GM12878 (cell line): ENCODE measurements around the gene NT5DC3. TPM values are rescaled to one million over a fixed set of nuclear protein-coding genes. Genes with fewer than 3 reads are reported as not detected.

ENCODE experiments used
- ATAC-seq: fragments of 200-7000 bp; cut with Tn5 transposase; 3 replicates; pipeline ENCODE4 v1.9.1; 2020; ENCODE audit warnings: mild to moderate bottlenecking, moderate library complexity
- BruUV-seq: library from RNA; stranded (reverse); fragments of 400-500 nt; replicated peaks from 2 replicates; lab custom pipeline; 2021; lab: Mats Ljungman, UMichigan
- CTCF ChIA-PET: fragments of 300-600 bp; sonication (Branson Sonifier 250); formaldehyde crosslinking; extraction: SDS; loops from one replicate; lab custom pipeline; 2021; ENCODE audit warnings: inconsistent platforms; lab: Yijun Ruan, JAX
- POLR2A ChIA-PET: fragments of 350-600 bp; formaldehyde crosslinking; extraction: SDS; loops from one replicate; lab custom pipeline; 2021; ENCODE audit warnings: inconsistent platforms; lab: Charles Lee
- RAD21 ChIA-PET: fragments of 300-600 bp; sonication (Branson Sonifier 250); formaldehyde crosslinking; loops from one replicate; lab custom pipeline; 2023; ENCODE audit warnings: antibody characterized with exemption; ENCODE audit not compliant: unreplicated experiment; lab: Charles Lee
- SMC1A ChIA-PET: fragments of 300-600 bp; sonication (Branson Sonifier 250); formaldehyde crosslinking; loops from one replicate; lab custom pipeline; 2023; ENCODE audit not compliant: unreplicated experiment, uncharacterized antibody; lab: Charles Lee
- DNase-seq: peaks from one replicate; pipeline ENCODE4 v3.0.0-alpha.2; 2011; ENCODE audit warnings: low read depth, low spot score
- FAIRE-seq: peaks from 3 replicates; lab custom pipeline; 2011; peaks lifted over from hg19 to GRCh38; lab: Jason Lieb, UNC
- H2AFZ ChIP-seq: 2 replicates; pipeline ENCODE4 v1.6.0; 2011; ENCODE audit warnings: low read depth, low read length, control low read depth; ENCODE audit not compliant: control insufficient read depth
- H3K27ac ChIP-seq: 2 replicates; pipeline ENCODE4 v1.5.1; 2011; ENCODE audit warnings: control low read depth; ENCODE audit not compliant: control insufficient read depth, insufficient read depth
- H3K27me3 ChIP-seq, 2 experiments: replicated peaks in 1 of 2; 2 replicates each; pipeline versions ENCODE4 v1.6.0 to v1.6.1; 2011; ENCODE audit warnings: low read length in 1 of 2; ENCODE audit not compliant: control insufficient read depth in 2 of 2, insufficient read depth in 2 of 2
- H3K36me3 ChIP-seq, 2 experiments: 2 replicates each; pipeline ENCODE4 v1.5.1; 2011; ENCODE audit warnings: low read length in 1 of 2; ENCODE audit not compliant: control insufficient read depth in 2 of 2, insufficient read depth in 2 of 2
- H3K4me1 ChIP-seq: 2 replicates; pipeline ENCODE4 v1.6.1; 2011; ENCODE audit warnings: mild to moderate bottlenecking, low read length, moderate library complexity, mixed read lengths; ENCODE audit not compliant: control insufficient read depth, insufficient read depth
- H3K4me2 ChIP-seq: 2 replicates; pipeline ENCODE4 v1.6.0; 2011; ENCODE audit warnings: control low read depth; ENCODE audit not compliant: control insufficient read depth, insufficient read depth
- H3K4me3 ChIP-seq: fragments of 200-600 bp; sonication (generic); 2 replicates; pipeline ENCODE4 v1.5.1; 2016
- H3K79me2 ChIP-seq: 2 replicates; pipeline ENCODE4 v1.6.0; 2011; ENCODE audit warnings: low read length; ENCODE audit not compliant: control insufficient read depth, insufficient read depth
- H3K9ac ChIP-seq: 2 replicates; pipeline ENCODE4 v1.8.0; 2011; ENCODE audit warnings: low read length, control low read depth, mixed read lengths; ENCODE audit not compliant: control insufficient read depth, insufficient read depth
- H3K9me3 ChIP-seq: replicated peaks from 3 replicates; pipeline ENCODE4 v1.5.1; 2011; ENCODE audit warnings: mild to moderate bottlenecking, low read length; ENCODE audit not compliant: control insufficient read depth, insufficient read depth
- H4K20me1 ChIP-seq: 2 replicates; pipeline ENCODE4 v1.6.0; 2011; ENCODE audit not compliant: control insufficient read depth, insufficient read depth
- MTA2 ChIP-seq: fragments of 450-650 bp; IDR thresholded peaks from 2 replicates; pipeline ENCODE4 v1.6.1; 2016; ENCODE audit warnings: low read depth, mild to moderate bottlenecking, moderate library complexity
- RUNX3 ChIP-seq: IDR thresholded peaks from 2 replicates; pipeline ENCODE4 v1.6.1; 2012; ENCODE audit warnings: low read length, inconsistent platforms
- SREBF2 ChIP-seq: IDR thresholded peaks from 2 replicates; pipeline ENCODE4 v1.6.1; 2012; ENCODE audit warnings: mild to moderate bottlenecking, low read length
- SUPT20H ChIP-seq: IDR thresholded peaks from 2 replicates; pipeline ENCODE4 v1.6.1; 2011; ENCODE audit warnings: low read depth, mild to moderate bottlenecking, low read length, moderate library complexity, borderline replicate concordance; ENCODE audit not compliant: control insufficient read depth
- TAF1 ChIP-seq: IDR thresholded peaks from 2 replicates; pipeline ENCODE4 v1.6.1; 2011; ENCODE audit warnings: mild to moderate bottlenecking, low read depth, low read length, borderline replicate concordance
- ZNF217 ChIP-seq: fragments of 450-650 bp; IDR thresholded peaks from 2 replicates; pipeline ENCODE4 v1.6.1; 2017; ENCODE audit warnings: antibody characterized with exemption, mild to moderate bottlenecking
- WGBS: methylation state at CpG from one replicate; pipeline ENCODE4 v1.1.6; 2016; ENCODE audit warnings: low lambda C conversion rate; ENCODE audit not compliant: insufficient replicate concordance, insufficient coverage; ENCODE audit errors: missing lambda C conversion rate; 5-methylcytosine and 5-hydroxymethylcytosine counted together
- in situ Hi-C: fragments of 300-500 bp; cut with MboI; formaldehyde crosslinking; loops from 9 replicates; pipeline ENCODE4 v1.14.3; 2018; ENCODE audit warnings: mixed read lengths
- intact Hi-C: fragments of 100-400 bp; cut with micrococcal nuclease; formaldehyde crosslinking; loops from one replicate; pipeline ENCODE4 v1.14.2; 2022; ENCODE audit not compliant: unreplicated experiment
- polyA plus RNA-seq, 11 experiments: library from polyadenylated mRNA; depleted of rRNA in 4 of 11; unstranded in 6 of 11; stranded (reverse) in 5 of 11; fragments of >200 nt; fragmentation: Nextera tagmentation in 4 of 11; fragmentation: Illumina TruSeq in 1 of 11; extraction: Ambion mirVana in 4 of 11; extraction: Trizol in 1 of 11; gene quantifications; 1 replicate in 1 of 11; 2 replicates in 10 of 11; pipeline versions ENCODE4 v1.2.1 to v1.2.3, GENCODE V29; 2011 to 2016; ENCODE audit warnings: inconsistent platforms in 2 of 11, missing spikeins in 2 of 11, low read depth in 1 of 11
- total RNA-seq, 4 experiments: library from RNA; depleted of rRNA in 3 of 4; stranded (reverse); fragments of >200 nt in 3 of 4; fragmentation: Illumina TruSeq in 1 of 4; extraction: Trizol in 1 of 4; gene quantifications; 2 replicates each; pipeline versions ENCODE4 v1.2.1 to v1.2.3, GENCODE V29; 2013 to 2021
- TF ChIP-seq, protein P1 (sequence below): IDR thresholded peaks from 2 replicates; pipeline ENCODE4 v1.6.1; 2012; ENCODE audit warnings: improper control_type of control experiment, low read depth, low read length; ENCODE audit not compliant: insufficient replicate concordance
- TF ChIP-seq, protein P2 (sequence below): fragments of 450-650 bp; conservative IDR thresholded peaks from 2 replicates; pipeline ENCODE4 v1.6.1; 2017; ENCODE audit warnings: mild to moderate bottlenecking, moderate library complexity

The NT5DC3 gene
- total and polyA plus RNA-seq, 10 of the 15 experiments (the other 5 are each of a cell fraction or from before 2014, with no cell fraction given): 2.0 to 12.4 (median 5.9) TPM

DNA sequence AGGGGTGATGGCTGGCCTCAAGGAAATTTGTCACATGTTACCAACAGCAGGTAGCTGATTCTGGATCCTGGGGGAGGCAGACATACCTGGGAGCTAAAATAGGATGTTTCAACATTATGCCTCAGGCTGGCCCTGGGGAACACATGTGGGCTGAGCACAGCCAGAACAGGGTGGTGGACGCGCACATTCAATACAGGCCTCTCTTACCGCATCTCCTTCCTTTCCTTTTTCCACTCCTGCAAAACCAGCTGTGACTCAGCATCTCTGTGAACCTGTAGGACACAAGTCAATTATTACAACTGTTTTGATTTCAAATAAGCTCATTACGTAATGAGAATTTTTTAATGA, 61.0 kb downstream of the NT5DC3 start:
- TF ChIP-seq TAF1: no peak
- TF ChIP-seq, protein P1, sequence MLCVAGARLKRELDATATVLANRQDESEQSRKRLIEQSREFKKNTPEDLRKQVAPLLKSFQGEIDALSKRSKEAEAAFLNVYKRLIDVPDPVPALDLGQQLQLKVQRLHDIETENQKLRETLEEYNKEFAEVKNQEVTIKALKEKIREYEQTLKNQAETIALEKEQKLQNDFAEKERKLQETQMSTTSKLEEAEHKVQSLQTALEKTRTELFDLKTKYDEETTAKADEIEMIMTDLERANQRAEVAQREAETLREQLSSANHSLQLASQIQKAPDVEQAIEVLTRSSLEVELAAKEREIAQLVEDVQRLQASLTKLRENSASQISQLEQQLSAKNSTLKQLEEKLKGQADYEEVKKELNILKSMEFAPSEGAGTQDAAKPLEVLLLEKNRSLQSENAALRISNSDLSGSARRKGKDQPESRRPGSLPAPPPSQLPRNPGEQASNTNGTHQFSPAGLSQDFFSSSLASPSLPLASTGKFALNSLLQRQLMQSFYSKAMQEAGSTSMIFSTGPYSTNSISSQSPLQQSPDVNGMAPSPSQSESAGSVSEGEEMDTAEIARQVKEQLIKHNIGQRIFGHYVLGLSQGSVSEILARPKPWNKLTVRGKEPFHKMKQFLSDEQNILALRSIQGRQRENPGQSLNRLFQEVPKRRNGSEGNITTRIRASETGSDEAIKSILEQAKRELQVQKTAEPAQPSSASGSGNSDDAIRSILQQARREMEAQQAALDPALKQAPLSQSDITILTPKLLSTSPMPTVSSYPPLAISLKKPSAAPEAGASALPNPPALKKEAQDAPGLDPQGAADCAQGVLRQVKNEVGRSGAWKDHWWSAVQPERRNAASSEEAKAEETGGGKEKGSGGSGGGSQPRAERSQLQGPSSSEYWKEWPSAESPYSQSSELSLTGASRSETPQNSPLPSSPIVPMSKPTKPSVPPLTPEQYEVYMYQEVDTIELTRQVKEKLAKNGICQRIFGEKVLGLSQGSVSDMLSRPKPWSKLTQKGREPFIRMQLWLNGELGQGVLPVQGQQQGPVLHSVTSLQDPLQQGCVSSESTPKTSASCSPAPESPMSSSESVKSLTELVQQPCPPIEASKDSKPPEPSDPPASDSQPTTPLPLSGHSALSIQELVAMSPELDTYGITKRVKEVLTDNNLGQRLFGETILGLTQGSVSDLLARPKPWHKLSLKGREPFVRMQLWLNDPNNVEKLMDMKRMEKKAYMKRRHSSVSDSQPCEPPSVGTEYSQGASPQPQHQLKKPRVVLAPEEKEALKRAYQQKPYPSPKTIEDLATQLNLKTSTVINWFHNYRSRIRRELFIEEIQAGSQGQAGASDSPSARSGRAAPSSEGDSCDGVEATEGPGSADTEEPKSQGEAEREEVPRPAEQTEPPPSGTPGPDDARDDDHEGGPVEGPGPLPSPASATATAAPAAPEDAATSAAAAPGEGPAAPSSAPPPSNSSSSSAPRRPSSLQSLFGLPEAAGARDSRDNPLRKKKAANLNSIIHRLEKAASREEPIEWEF: no peak
- TF ChIP-seq MTA2: no peak
- no peak for TF ChIP-seq RUNX3
- no peak for TF ChIP-seq SREBF2
- TF ChIP-seq, protein P2, sequence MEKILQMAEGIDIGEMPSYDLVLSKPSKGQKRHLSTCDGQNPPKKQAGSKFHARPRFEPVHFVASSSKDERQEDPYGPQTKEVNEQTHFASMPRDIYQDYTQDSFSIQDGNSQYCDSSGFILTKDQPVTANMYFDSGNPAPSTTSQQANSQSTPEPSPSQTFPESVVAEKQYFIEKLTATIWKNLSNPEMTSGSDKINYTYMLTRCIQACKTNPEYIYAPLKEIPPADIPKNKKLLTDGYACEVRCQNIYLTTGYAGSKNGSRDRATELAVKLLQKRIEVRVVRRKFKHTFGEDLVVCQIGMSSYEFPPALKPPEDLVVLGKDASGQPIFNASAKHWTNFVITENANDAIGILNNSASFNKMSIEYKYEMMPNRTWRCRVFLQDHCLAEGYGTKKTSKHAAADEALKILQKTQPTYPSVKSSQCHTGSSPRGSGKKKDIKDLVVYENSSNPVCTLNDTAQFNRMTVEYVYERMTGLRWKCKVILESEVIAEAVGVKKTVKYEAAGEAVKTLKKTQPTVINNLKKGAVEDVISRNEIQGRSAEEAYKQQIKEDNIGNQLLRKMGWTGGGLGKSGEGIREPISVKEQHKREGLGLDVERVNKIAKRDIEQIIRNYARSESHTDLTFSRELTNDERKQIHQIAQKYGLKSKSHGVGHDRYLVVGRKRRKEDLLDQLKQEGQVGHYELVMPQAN: no peak
- TF ChIP-seq ZNF217: no peak
- no peak for TF ChIP-seq SUPT20H
- H3K27ac ChIP-seq: no peak overlapping the region
- no peaks in the 10 kb centered on the region for H3K79me2 ChIP-seq
- no peak overlapping the region for H3K9ac ChIP-seq
- intact Hi-C loops: no loop called here
- ChIA-PET POLR2A (no interaction called here), SMC1A (interaction anchor here (0.8 to 1.2 kb wide), 2 partner anchors 10 to 54 kb away, joined by 3 to 4 read pairs; no protein-coding TSS in a partner anchor), RAD21 (no interaction called here), CTCF (no interaction called here)
- no TSS peak for BruUV-seq
- H3K4me2 ChIP-seq: no peak overlapping the region
- WGBS: 96% methylated on average over 4 of the region's 4 CpGs
- H4K20me1 ChIP-seq: no peaks in the 10 kb centered on the region
- no peaks in the 10 kb centered on the region for H3K4me1 ChIP-seq
- peaks cover 5 to 14% of the 10 kb centered on the region in 2 experiments; a peak in 2 of 4 replicates for H3K36me3 ChIP-seq
- H3K9me3 ChIP-seq: no peaks in the 10 kb centered on the region
- in situ Hi-C loops: no loop called here
- no peak overlapping the region for H3K4me3 ChIP-seq
- no peaks in the 10 kb centered on the region for H3K27me3 ChIP-seq
- no peak for DNase-seq
- ATAC-seq: no peak
- no peak for FAIRE-seq
- H2AFZ ChIP-seq: no peak overlapping the region
